NB4 (cell line): ENCODE results near the gene SIGLEC8.

Experiments
- DNase-seq: peaks from one replicate; pipeline ENCODE4 v3.0.0; 2010; ENCODE audit warnings: low read depth
- H3K4me3 ChIP-seq: one replicate; pipeline ENCODE4 v1.5.1; 2011; ENCODE audit warnings: mild to moderate bottlenecking, low read depth, low read length, moderate library complexity
- MYC ChIP-seq: IDR thresholded peaks from 2 replicates; pipeline ENCODE4 v1.6.1; 2011; ENCODE audit warnings: low read depth, low read length
- POLR2A ChIP-seq: IDR thresholded peaks from 2 replicates; pipeline ENCODE4 v1.6.1; 2011; ENCODE audit warnings: mild to moderate bottlenecking; ENCODE audit not compliant: insufficient read length; ENCODE audit errors: extremely low read depth
- TF ChIP-seq, protein P1 (sequence below): IDR thresholded peaks from 2 replicates; pipeline ENCODE4 v1.6.1; 2011; ENCODE audit warnings: low read depth, low read length
- TF ChIP-seq, protein P2 (sequence below): IDR thresholded peaks from one replicate; pipeline ENCODE4 v1.5.1; 2012; ENCODE audit warnings: low read depth, low read length

Gene SIGLEC8

DNA sequence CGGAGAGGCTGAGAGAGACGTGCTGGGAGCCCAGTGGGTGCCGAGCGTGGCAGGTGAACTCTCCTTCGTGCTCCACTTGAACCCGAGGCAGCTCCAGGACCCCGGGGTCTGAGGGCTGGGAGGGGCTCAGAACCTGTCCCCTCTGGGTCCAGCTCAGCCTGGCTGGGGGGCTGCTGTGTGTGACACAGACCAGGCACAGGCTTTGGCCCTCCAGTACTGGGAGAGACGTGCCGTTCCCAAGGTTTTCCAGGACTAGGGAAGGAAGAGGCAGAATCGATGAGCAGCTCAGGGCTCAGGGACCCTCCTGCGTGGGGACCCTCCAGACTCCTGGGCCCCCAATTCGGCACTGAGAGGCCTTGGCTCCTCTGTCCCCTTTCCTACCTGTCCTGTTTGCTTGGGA lies 43.1 kb downstream of the SIGLEC8 start:
- no peak for DNase-seq
- TF ChIP-seq, protein P1, sequence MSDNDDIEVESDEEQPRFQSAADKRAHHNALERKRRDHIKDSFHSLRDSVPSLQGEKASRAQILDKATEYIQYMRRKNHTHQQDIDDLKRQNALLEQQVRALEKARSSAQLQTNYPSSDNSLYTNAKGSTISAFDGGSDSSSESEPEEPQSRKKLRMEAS: no peak
- TF ChIP-seq POLR2A: no peak
- TF ChIP-seq, protein P2, sequence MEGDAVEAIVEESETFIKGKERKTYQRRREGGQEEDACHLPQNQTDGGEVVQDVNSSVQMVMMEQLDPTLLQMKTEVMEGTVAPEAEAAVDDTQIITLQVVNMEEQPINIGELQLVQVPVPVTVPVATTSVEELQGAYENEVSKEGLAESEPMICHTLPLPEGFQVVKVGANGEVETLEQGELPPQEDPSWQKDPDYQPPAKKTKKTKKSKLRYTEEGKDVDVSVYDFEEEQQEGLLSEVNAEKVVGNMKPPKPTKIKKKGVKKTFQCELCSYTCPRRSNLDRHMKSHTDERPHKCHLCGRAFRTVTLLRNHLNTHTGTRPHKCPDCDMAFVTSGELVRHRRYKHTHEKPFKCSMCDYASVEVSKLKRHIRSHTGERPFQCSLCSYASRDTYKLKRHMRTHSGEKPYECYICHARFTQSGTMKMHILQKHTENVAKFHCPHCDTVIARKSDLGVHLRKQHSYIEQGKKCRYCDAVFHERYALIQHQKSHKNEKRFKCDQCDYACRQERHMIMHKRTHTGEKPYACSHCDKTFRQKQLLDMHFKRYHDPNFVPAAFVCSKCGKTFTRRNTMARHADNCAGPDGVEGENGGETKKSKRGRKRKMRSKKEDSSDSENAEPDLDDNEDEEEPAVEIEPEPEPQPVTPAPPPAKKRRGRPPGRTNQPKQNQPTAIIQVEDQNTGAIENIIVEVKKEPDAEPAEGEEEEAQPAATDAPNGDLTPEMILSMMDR: no peak
- no peak for TF ChIP-seq MYC
- H3K4me3 ChIP-seq: no peak overlapping the region

DNA sequence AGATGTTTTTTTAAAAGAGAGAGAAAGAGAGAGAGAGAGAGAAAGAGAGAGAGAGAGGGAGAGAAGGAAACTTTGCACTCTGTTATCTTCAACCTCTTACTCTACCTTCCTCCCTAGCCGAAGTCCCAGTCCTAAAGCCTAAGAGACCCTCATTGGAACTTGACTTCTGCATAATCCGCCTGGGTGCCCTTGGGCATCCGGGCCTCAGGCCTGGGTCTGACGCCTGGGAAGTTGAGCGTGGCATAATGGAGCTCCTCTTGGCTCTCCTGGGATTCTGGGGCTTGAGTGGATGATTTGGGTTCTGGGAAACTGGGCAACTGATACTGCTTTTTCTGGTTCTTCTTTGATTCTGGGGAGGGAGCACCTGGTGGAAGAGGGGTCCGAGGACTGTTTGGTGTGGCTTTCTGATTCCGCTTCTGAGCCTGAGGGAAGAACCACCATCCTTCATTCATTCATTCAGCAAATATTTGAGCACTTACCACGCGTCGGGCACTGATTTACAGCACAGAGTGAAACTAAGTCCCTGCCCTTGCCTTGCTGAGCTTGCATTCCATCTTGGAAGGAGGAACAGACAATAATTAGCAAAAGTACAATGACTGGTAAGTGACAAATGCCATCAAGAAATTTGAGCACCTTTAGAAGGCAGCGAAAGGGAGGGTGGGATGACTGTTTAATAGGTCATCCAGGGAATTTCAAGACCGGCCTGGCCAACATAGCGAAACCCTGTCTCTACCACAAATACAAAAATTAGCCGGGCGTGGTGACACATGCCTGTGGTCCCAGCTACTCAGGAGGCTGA lies 47.1 kb downstream of the SIGLEC8 start:
- DNase-seq: no peak
- TF ChIP-seq MYC: no peak
- TF ChIP-seq POLR2A: no peak
- TF ChIP-seq, protein P2: no peak
- TF ChIP-seq, protein P1: no peak
- H3K4me3 ChIP-seq: no peak overlapping the region

DNA sequence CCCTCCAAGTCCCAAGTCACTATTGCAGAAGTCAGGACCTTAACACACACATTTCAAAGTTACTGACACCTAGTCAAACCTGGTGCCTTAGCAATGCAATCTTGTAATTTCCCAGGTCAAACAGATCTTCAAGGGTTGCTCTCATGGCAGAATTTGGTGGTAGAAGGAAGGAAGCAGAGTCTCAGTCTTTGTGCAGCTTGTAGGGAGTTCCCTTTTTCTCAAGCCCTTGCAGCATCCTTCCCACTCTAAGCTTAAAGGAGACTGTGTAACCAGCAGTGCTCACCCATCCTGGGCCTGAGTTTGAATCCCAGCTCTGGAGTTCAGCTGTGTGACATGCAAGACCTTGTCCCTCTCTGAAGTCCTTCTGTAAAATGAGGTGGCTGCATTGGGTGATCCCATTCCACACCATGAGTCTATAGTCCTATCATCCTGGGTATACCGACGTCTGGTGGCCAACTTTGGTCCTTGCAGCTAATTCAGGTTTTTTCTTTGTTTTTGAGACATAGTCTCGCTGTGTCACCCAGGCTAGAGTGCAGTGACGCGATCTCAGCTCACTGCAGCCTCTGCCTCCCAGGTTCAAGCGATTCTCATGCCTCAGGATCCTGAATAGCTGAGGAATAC lies 50.6 kb downstream of the SIGLEC8 start:
- no peak overlapping the region for H3K4me3 ChIP-seq
- DNase-seq: peak; percentile 83
- TF ChIP-seq MYC (no peak), POLR2A (no peak)
- TF ChIP-seq, protein P2: no peak
- TF ChIP-seq, protein P1: no peak

DNA sequence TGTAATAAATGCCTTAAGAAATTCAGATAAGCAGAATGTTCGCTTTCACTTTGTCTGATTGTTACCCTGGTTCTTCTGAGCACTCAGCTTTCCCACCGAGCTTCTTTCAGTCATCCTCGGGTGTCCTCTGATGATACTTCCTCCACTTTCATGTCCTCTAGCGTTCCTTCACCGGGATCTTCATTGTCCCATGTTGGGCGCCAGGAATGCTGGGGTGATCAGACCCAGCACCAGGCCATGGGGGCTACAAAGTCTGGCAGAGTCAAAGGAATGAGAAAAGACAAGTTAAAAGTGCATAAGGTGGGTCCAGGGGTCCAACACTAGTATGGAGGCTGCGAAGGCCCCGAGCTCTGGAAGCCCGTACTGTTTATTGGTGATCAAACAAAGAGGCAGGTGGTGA lies 56.1 kb downstream of the SIGLEC8 start:
- TF ChIP-seq MYC (no peak), POLR2A (no peak)
- TF ChIP-seq, protein P2: no peak
- TF ChIP-seq, protein P1: no peak
- no peak for DNase-seq
- H3K4me3 ChIP-seq: no peak overlapping the region
